Upper lobe of left lung (tissue), 4 donors: Measurements from ENCODE around the gene ERMN.

Experiments used
- CTCF ChIP-seq, 6 experiments: fragments of 450-650 bp in 4 of 6; fragments of 200-600 bp in 2 of 6; sonication (generic) in 2 of 6; IDR thresholded peaks; one replicate each; pipeline ENCODE4 v1.5.1; 2016 to 2019; ENCODE audit warnings: antibody characterized with exemption in 6 of 6
- EP300 ChIP-seq, 4 donors: sonication (generic); formaldehyde crosslinking; IDR thresholded peaks; one replicate each; pipeline ENCODE4 v1.5.1; 2017; ENCODE audit warnings: antibody characterized with exemption in 4 of 4, control low read depth in 2 of 4

GRCh38 chr2:157324331-157324843 is 1.2 kb downstream of the ERMN start:
- TF ChIP-seq EP300 (IDR thresholded peaks at IDR 0.05) (no peak), CTCF (IDR thresholded peaks at IDR 0.05) (no peak)
